IMR-90 (cell line): ENCODE results near the gene FNBP1L. TPM values are rescaled to one million over a fixed set of nuclear protein-coding genes. Genes with fewer than 3 reads are reported as not detected.

ENCODE experiments used
- ATAC-seq: fragments of 200-7000 bp; cut with Tn5 transposase; 2 replicates; pipeline ENCODE4 v1.9.1; 2020; ENCODE audit warnings: low read depth, mild to moderate bottlenecking, moderate library complexity
- BruUV-seq: library from RNA; stranded (reverse); fragments of 400-500 nt; replicated peaks from 2 replicates; lab custom pipeline; 2021; lab: Mats Ljungman, UMichigan
- CTCF ChIA-PET: fragments of 300-600 bp; formaldehyde crosslinking; extraction: SDS; loops from one replicate; lab custom pipeline; 2021; ENCODE audit warnings: antibody characterized with exemption; lab: Yijun Ruan, JAX
- POLR2A ChIA-PET: fragments of 300-600 bp; sonication (Branson Sonifier 250); formaldehyde crosslinking; loops from one replicate; lab custom pipeline; 2022; ENCODE audit warnings: antibody characterized with exemption; ENCODE audit not compliant: unreplicated experiment; lab: Charles Lee
- DNase-seq: peaks from one replicate; pipeline ENCODE4 v3.0.0; 2013
- H2AFZ ChIP-seq: replicated peaks from 2 replicates; pipeline ENCODE3; 2013; ENCODE audit warnings: low read length, mild to moderate bottlenecking; ENCODE audit not compliant: poor library complexity
- H2AK5ac ChIP-seq: 2 replicates; pipeline ENCODE4 v1.6.1; 2013; ENCODE audit warnings: low read depth, low read length, inconsistent platforms
- H2AK9ac ChIP-seq: replicated peaks from 2 replicates; pipeline ENCODE3; 2013; ENCODE audit warnings: mild to moderate bottlenecking, low read depth, low read length, moderate library complexity; ENCODE audit not compliant: poor library complexity
- H2BK120ac ChIP-seq: 2 replicates; pipeline ENCODE4 v1.6.1; 2013; ENCODE audit warnings: low read depth, low read length, inconsistent platforms
- H2BK15ac ChIP-seq: 3 replicates; pipeline ENCODE4 v1.6.1; 2013; ENCODE audit warnings: low read depth, low read length, inconsistent platforms
- H2BK20ac ChIP-seq: 2 replicates; pipeline ENCODE4 v1.6.1; 2013; ENCODE audit warnings: low read depth, mild to moderate bottlenecking, inconsistent platforms, low read length, moderate library complexity
- H2BK5ac ChIP-seq: 2 replicates; pipeline ENCODE4 v1.6.1; 2013; ENCODE audit warnings: mild to moderate bottlenecking, low read depth, low read length, inconsistent platforms; ENCODE audit not compliant: poor library complexity, severe bottlenecking
- H3K14ac ChIP-seq: replicated peaks from 2 replicates; pipeline ENCODE4 v1.6.1; 2013; ENCODE audit warnings: low read depth, low read length, inconsistent platforms
- H3K18ac ChIP-seq: 2 replicates; pipeline ENCODE4 v1.6.1; 2013; ENCODE audit warnings: low read depth, low read length, control low read depth
- H3K23ac ChIP-seq: 2 replicates; pipeline ENCODE4 v1.6.1; 2013; ENCODE audit warnings: low read depth, low read length, inconsistent platforms
- H3K27ac ChIP-seq: 2 replicates; pipeline ENCODE4 v1.5.1; 2013; ENCODE audit warnings: mild to moderate bottlenecking, control low read depth, low read length; ENCODE audit not compliant: insufficient read depth
- H3K27me3 ChIP-seq: 2 replicates; pipeline ENCODE4 v1.6.1; 2013; ENCODE audit warnings: low read length; ENCODE audit not compliant: control insufficient read depth, insufficient read depth
- H3K36me3 ChIP-seq: 2 replicates; pipeline ENCODE4 v1.6.1; 2013; ENCODE audit warnings: low read length, mixed read lengths; ENCODE audit not compliant: control insufficient read depth, insufficient read depth
- H3K4ac ChIP-seq: 2 replicates; pipeline ENCODE4 v1.6.1; 2013; ENCODE audit warnings: low read depth, low read length, inconsistent platforms
- H3K4me1 ChIP-seq: 2 replicates; pipeline ENCODE4 v1.6.1; 2013; ENCODE audit warnings: low read length, mixed read lengths; ENCODE audit not compliant: control insufficient read depth, insufficient read depth
- H3K4me2 ChIP-seq: 2 replicates; pipeline ENCODE4 v1.6.1; 2013; ENCODE audit warnings: low read depth, mild to moderate bottlenecking, control low read depth, low read length, moderate library complexity
- H3K4me3 ChIP-seq: 2 replicates; pipeline ENCODE4 v1.5.1; 2013; ENCODE audit warnings: low read depth, mild to moderate bottlenecking, control low read depth, low read length, moderate library complexity; ENCODE audit not compliant: insufficient read depth
- H3K56ac ChIP-seq: 2 replicates; pipeline ENCODE4 v1.6.1; 2013; ENCODE audit warnings: low read length, inconsistent platforms; ENCODE audit not compliant: insufficient read depth; ENCODE audit errors: extremely low read depth
- H3K79me1 ChIP-seq, 2 experiments: 2 replicates each; pipeline ENCODE4 v1.6.1; 2013; ENCODE audit warnings: low read length in 2 of 2, inconsistent platforms in 1 of 2, low read depth in 1 of 2
- H3K9ac ChIP-seq: 2 replicates; pipeline ENCODE4 v1.6.1; 2013; ENCODE audit warnings: low read depth, low read length, control low read depth
- H3K9me1 ChIP-seq: 2 replicates; pipeline ENCODE4 v1.6.1; 2013; ENCODE audit warnings: low read length, inconsistent platforms; ENCODE audit not compliant: insufficient read depth
- H3K9me3 ChIP-seq: 2 replicates; pipeline ENCODE4 v1.6.1; 2013; ENCODE audit warnings: low read length; ENCODE audit not compliant: control insufficient read depth, insufficient read depth
- H4K20me1 ChIP-seq: 2 replicates; pipeline ENCODE4 v1.6.1; 2013; ENCODE audit warnings: low read length, inconsistent platforms; ENCODE audit not compliant: insufficient read depth
- H4K5ac ChIP-seq: 2 replicates; pipeline ENCODE4 v1.6.1; 2013; ENCODE audit warnings: mild to moderate bottlenecking, low read depth, low read length, control low read depth
- H4K8ac ChIP-seq, 2 experiments: 2 replicates each; pipeline ENCODE4 v1.6.1; 2013; ENCODE audit warnings: low read depth in 2 of 2, low read length in 2 of 2, control low read depth in 1 of 2, inconsistent platforms in 1 of 2
- H4K91ac ChIP-seq: 2 replicates; pipeline ENCODE4 v1.6.1; 2013; ENCODE audit warnings: low read depth, low read length, inconsistent platforms; ENCODE audit not compliant: insufficient read depth
- BHLHE40 ChIP-seq: fragments of 150-350 bp; IDR thresholded peaks from 2 replicates; pipeline ENCODE4 v1.6.1; 2016; ENCODE audit warnings: mild to moderate bottlenecking, low read depth, low read length
- MAFK ChIP-seq: IDR thresholded peaks from 2 replicates; pipeline ENCODE4 v1.6.1; 2012; ENCODE audit warnings: low read depth, low read length, improper control_type of control experiment
- MXI1 ChIP-seq: IDR thresholded peaks from 2 replicates; pipeline ENCODE4 v1.6.1; 2012; ENCODE audit warnings: low read depth, mild to moderate bottlenecking, low read length, moderate library complexity, borderline replicate concordance
- RFX5 ChIP-seq: IDR thresholded peaks from 2 replicates; pipeline ENCODE4 v1.8.0; 2012; ENCODE audit warnings: low read depth, mild to moderate bottlenecking, low read length, moderate library complexity
- WGBS, 2 experiments: methylation state at CpG; one replicate each; pipeline versions ENCODE4 v1.1.5 to v1.1.7; 2013; ENCODE audit warnings: missing lambda C conversion rate in 2 of 2; ENCODE audit not compliant: insufficient read length in 1 of 2; ENCODE audit errors: extremely low coverage in 2 of 2; 5-methylcytosine and 5-hydroxymethylcytosine counted together
- dilution Hi-C: fragments of 300-500 bp; cut with HindIII; formaldehyde crosslinking; loops from one replicate; pipeline ENCODE4 v1.14.3; 2018; ENCODE audit warnings: low sequenced_read_pairs; ENCODE audit not compliant: unreplicated experiment
- in situ Hi-C: fragments of 300-500 bp; cut with MboI; formaldehyde crosslinking; loops from 3 replicates; pipeline ENCODE4 v1.14.3; 2019; ENCODE audit warnings: low sequenced_read_pairs, inconsistent platforms, mixed read lengths
- intact Hi-C: fragments of 100-400 bp; cut with micrococcal nuclease; formaldehyde crosslinking; loops from 2 replicates; pipeline ENCODE4 v1.10.0; 2022
- polyA plus RNA-seq, 3 experiments: library from polyadenylated mRNA; depleted of rRNA; stranded (reverse); fragments of >200 nt; gene quantifications; 2 replicates each; pipeline ENCODE4 v1.2.3, GENCODE V29; 2012; ENCODE audit warnings: low replicate concordance in 1 of 3
- total RNA-seq: library from RNA; depleted of rRNA; stranded (reverse); fragments of >200 nt; gene quantifications from 2 replicates; pipeline ENCODE4 v1.2.3, GENCODE V29; 2012

FNBP1L gene
- total and polyA plus RNA-seq, 2 of the 4 experiments (the other 2 are of a cell fraction) = 9.3 to 15.2 TPM

- TF ChIP-seq MAFK (no peak), RFX5 (no peak), BHLHE40 (no peak), MXI1 (no peak)
- peaks cover 54 to 96% of the 10 kb centered on the region in 2 experiments for H3K79me1 ChIP-seq
- H4K20me1 ChIP-seq = peaks cover 93% of the 10 kb centered on the region
- no peak overlapping the region for H3K4me3 ChIP-seq
- no peak overlapping the region for H3K56ac ChIP-seq
- peaks cover 8% of the 10 kb centered on the region for H3K36me3 ChIP-seq
- no peak overlapping the region for H4K91ac ChIP-seq
- H3K18ac ChIP-seq = no peak overlapping the region
- H3K9me3 ChIP-seq = no peaks in the 10 kb centered on the region
- no peak overlapping the region for H4K8ac ChIP-seq
- H2AFZ ChIP-seq = no peak overlapping the region
- ChIA-PET CTCF (no interaction called here), POLR2A (no interaction called here)
- H3K9me1 ChIP-seq = peaks cover 62% of the 10 kb centered on the region
- dilution Hi-C loops = no loop called here
- BruUV-seq = no TSS peak
- H2BK20ac ChIP-seq = no peak overlapping the region
- H3K23ac ChIP-seq = no peak overlapping the region
- in situ Hi-C loops = no loop called here
- H3K9ac ChIP-seq = no peak overlapping the region
- no peak overlapping the region for H4K5ac ChIP-seq
- no peak overlapping the region for H2AK9ac ChIP-seq
- H3K4ac ChIP-seq = no peak overlapping the region
- intact Hi-C loops = no loop called here
- no peaks in the 10 kb centered on the region for H3K27me3 ChIP-seq
- 80% methylated on average over 1 of the region's 4 CpGs; no CpG with 5 or more reads in 1 of the 2 experiments for WGBS, 2 experiments
- no peak for ATAC-seq
- H2BK120ac ChIP-seq = no peak overlapping the region
- no peak overlapping the region for H2BK5ac ChIP-seq
- no peak for DNase-seq
- no peak overlapping the region for H3K14ac ChIP-seq
- no peak overlapping the region; the same call in 1 of the 2 replicates for H3K4me2 ChIP-seq
- H3K4me1 ChIP-seq = peaks cover 25% of the 10 kb centered on the region
- H3K27ac ChIP-seq = no peak overlapping the region
- no peak overlapping the region for H2BK15ac ChIP-seq
- H2AK5ac ChIP-seq = no peak overlapping the region
Measured at GRCh38 chr1:93595743-93596142, 147.8 kb downstream of the FNBP1L start.
